BE2C (cell line): ENCODE results near the gene GLI3.

Source experiments
- DNase-seq: peaks from one replicate; pipeline ENCODE4 v3.0.0-alpha.2; 2020
- H3K27me3 ChIP-seq: fragments of 250-450 bp; sonication (Bioruptor Pico); 2 replicates; pipeline ENCODE4 v1.5.1; 2020; ENCODE audit warnings: mild to moderate bottlenecking
- H3K36me3 ChIP-seq: fragments of 250-450 bp; sonication (Bioruptor Pico); 2 replicates; pipeline ENCODE4 v1.5.1; 2020; ENCODE audit warnings: mild to moderate bottlenecking
- H3K4me1 ChIP-seq: fragments of 250-450 bp; sonication (Bioruptor Pico); 2 replicates; pipeline ENCODE4 v1.5.1; 2020
- H3K4me3 ChIP-seq: 2 replicates; pipeline ENCODE4 v1.5.1; 2011; ENCODE audit warnings: low read depth, low read length
- H3K9me3 ChIP-seq: fragments of 250-450 bp; sonication (Bioruptor Pico); 2 replicates; pipeline ENCODE4 v1.5.1; 2020
- TF ChIP-seq, protein P1 (sequence below): IDR thresholded peaks from 2 replicates; pipeline ENCODE4 v1.5.1; 2012; ENCODE audit warnings: mild to moderate bottlenecking, low read depth, low read length

GLI3 gene

DNA sequence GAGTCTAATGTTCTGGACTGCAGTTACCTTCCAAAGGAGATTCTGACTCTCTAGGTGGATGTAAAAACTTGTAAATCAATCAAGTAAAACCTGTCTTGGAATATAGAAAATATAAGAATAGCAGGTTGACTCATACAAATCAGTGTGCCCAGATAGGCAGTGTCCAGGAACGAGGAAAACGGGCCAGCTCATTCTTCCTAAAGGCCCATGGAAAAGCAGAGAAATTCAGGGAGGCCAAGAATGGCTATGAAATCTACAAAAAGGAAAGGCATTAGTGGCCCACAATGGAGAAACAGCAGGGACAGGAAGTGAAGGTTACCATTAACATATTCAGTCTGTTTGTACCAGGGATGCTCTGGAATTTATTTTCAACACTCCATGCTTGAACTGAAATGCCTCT lies 14.9 kb downstream of the GLI3 start:
- TF ChIP-seq, protein P1, sequence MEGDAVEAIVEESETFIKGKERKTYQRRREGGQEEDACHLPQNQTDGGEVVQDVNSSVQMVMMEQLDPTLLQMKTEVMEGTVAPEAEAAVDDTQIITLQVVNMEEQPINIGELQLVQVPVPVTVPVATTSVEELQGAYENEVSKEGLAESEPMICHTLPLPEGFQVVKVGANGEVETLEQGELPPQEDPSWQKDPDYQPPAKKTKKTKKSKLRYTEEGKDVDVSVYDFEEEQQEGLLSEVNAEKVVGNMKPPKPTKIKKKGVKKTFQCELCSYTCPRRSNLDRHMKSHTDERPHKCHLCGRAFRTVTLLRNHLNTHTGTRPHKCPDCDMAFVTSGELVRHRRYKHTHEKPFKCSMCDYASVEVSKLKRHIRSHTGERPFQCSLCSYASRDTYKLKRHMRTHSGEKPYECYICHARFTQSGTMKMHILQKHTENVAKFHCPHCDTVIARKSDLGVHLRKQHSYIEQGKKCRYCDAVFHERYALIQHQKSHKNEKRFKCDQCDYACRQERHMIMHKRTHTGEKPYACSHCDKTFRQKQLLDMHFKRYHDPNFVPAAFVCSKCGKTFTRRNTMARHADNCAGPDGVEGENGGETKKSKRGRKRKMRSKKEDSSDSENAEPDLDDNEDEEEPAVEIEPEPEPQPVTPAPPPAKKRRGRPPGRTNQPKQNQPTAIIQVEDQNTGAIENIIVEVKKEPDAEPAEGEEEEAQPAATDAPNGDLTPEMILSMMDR = no peak
- no peak for DNase-seq
- Histone ChIP-seq H3K9me3 (no peaks in the 10 kb centered on the region), H3K4me1 (no peaks in the 10 kb centered on the region), H3K36me3 (no peaks in the 10 kb centered on the region), H3K27me3 (peaks cover 10% of the 10 kb centered on the region), H3K4me3 (no peak overlapping the region)

DNA sequence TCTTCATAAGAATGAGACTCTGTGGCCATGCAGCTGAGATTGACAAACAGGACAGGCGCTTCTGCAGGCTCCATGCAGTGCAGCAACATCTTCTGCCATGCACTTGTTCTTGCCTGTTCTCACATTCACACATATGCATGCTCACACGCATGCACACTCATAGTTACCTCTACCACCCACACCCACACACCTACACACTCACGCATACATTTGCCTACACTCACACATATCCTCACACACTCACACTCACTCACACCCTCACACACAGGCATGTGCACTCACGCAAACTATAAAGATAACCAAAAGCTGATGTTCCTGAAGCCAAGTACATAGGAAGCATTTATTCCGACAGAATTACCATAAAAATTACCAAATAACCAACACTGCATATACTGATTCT lies 15.7 kb downstream of the GLI3 start:
- Histone ChIP-seq H3K9me3 (no peaks in the 10 kb centered on the region), H3K4me3 (no peak overlapping the region), H3K4me1 (no peaks in the 10 kb centered on the region), H3K27me3 (peaks cover 4% of the 10 kb centered on the region), H3K36me3 (no peaks in the 10 kb centered on the region)
- DNase-seq = no peak
- TF ChIP-seq, protein P1 = no peak

DNA sequence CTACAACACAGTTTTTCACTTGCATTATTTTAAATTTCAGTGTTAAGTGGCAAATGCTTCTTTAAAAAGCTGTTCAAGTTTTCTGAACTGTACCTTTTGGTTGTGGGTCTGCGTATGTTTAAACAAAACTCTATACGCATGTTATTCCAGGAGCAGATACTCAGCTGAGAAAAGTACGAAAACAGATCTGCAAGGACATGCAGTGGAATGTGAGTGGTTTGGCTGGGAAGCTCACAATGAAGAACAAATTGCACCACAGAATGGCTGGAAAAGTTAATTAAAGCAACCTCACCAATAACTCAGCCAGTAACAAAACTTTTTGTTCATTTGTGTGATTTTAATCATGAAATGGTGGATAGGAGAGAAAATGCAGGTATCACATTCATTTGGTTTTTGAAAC lies 17.6 kb downstream of the GLI3 start:
- TF ChIP-seq, protein P1 = no peak
- no peaks in the 10 kb centered on the region for H3K27me3 ChIP-seq
- H3K4me1 ChIP-seq = no peaks in the 10 kb centered on the region
- no peaks in the 10 kb centered on the region for H3K9me3 ChIP-seq
- no peaks in the 10 kb centered on the region for H3K36me3 ChIP-seq
- no peak for DNase-seq
- no peak overlapping the region for H3K4me3 ChIP-seq

DNA sequence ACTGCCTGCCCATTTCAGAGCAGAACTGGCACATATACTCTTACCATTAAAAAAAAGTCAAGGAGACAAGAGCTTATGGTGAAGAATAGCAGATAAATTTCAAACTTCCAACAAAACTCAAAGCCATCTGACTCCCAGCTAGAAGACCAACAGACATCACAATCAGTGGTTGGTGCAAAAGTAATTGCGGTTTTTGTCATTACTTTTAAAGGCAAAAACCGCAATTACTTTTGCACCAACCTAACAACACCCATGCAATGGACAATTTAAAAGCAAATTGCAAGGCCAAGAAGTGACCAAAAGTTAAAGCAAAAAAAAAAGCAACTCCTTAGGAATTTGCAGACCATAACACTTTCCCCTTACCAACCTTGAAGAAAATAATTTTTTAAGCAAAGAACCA lies 18.8 kb downstream of the GLI3 start:
- no peaks in the 10 kb centered on the region for H3K4me1 ChIP-seq
- H3K9me3 ChIP-seq = no peaks in the 10 kb centered on the region
- no peak for DNase-seq
- no peaks in the 10 kb centered on the region for H3K36me3 ChIP-seq
- TF ChIP-seq, protein P1 = no peak
- H3K27me3 ChIP-seq = no peaks in the 10 kb centered on the region
- H3K4me3 ChIP-seq = no peak overlapping the region

DNA sequence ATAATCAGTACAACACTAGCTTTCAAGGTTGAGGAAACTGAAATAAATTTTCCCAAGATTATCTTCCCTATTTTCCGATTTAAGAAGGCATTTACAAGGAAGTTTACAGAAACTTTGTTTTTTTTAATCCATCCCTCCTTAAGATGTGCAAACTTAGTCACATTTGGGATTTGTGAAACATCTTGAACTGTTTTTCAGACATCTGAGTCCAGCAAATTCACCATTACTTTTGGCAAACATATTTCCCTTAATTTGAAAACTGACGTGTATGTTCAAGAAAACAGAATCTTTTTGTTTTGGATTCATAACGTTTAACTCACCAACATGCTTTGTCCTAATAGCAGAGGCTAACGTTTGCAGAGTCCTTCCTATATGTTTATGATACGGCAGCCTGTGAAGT lies 19.5 kb downstream of the GLI3 start:
- H3K4me3 ChIP-seq = no peak overlapping the region
- no peak for DNase-seq
- TF ChIP-seq, protein P1 = no peak
- no peaks in the 10 kb centered on the region for H3K9me3 ChIP-seq
- H3K36me3 ChIP-seq = no peaks in the 10 kb centered on the region
- H3K4me1 ChIP-seq = no peaks in the 10 kb centered on the region
- 0 out of 2 replicates have a peak, but pooled peaks cover 2% of the 10 kb centered on the region for H3K27me3 ChIP-seq

DNA sequence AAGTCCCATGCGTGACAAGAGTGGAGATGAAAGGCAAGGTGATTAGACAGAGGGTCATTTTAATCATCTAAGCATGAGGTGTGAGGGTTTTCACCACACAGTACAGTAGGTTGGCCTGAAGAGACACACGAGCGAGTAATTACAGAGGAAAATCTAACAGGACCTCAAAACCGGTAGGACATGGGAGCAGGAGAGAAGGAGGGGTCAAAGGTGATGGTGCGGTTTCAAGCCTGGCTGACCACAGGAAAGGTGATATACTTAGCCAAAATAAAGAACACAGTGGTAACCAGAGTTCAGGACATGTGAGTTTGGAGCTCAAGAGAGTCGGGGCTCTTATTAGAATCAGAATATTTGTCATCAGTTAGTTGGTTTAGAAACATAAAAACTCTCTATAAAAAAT lies 20.0 kb downstream of the GLI3 start:
- TF ChIP-seq, protein P1 = no peak
- Histone ChIP-seq H3K36me3 (no peaks in the 10 kb centered on the region), H3K27me3 (0 out of 2 replicates have a peak, but pooled peaks cover 3% of the 10 kb centered on the region), H3K4me3 (no peak overlapping the region), H3K4me1 (no peaks in the 10 kb centered on the region), H3K9me3 (no peaks in the 10 kb centered on the region)
- DNase-seq = no peak
